PC-9 (cell line): Measurements from ENCODE around the gene LAMA2. TPM values are rescaled to one million over a fixed set of nuclear protein-coding genes. Genes with fewer than 3 reads are reported as not detected.

ENCODE experiments used
- BruUV-seq: library from RNA; stranded (reverse); fragments of 400-500 nt; replicated peaks from 2 replicates; lab custom pipeline; 2021; lab: Mats Ljungman, UMichigan
- CTCF ChIA-PET: fragments of 300-600 bp; sonication (Branson Sonifier 250); formaldehyde crosslinking; loops from one replicate; lab custom pipeline; 2022; ENCODE audit warnings: antibody characterized with exemption; lab: Charles Lee
- POLR2A ChIA-PET: fragments of 300-600 bp; sonication (Branson Sonifier 250); formaldehyde crosslinking; loops from one replicate; lab custom pipeline; 2022; ENCODE audit warnings: antibody characterized with exemption; ENCODE audit not compliant: unreplicated experiment; lab: Charles Lee
- DNase-seq, 2 experiments: peaks; one replicate each; pipeline versions ENCODE4 v3.0.0 to v3.0.0-alpha.2; 2015 to 2022; ENCODE audit warnings: mixed read lengths in 1 of 2
- H2AFZ ChIP-seq: fragments of 200-600 bp; sonication (generic); 2 replicates; pipeline ENCODE4 v1.8.1; 2017; ENCODE audit warnings: antibody characterized with exemption
- H3F3A ChIP-seq: fragments of 200-600 bp; sonication (generic); 2 replicates; pipeline ENCODE4 v1.8.1; 2017; ENCODE audit warnings: antibody characterized with exemption, mild to moderate bottlenecking, low read depth; ENCODE audit not compliant: insufficient read depth
- H3K27ac ChIP-seq: fragments of 200-600 bp; sonication (generic); 2 replicates; pipeline ENCODE4 v1.6.1; 2016; ENCODE audit warnings: mixed run types
- H3K27me3 ChIP-seq: fragments of 200-600 bp; sonication (generic); 2 replicates; pipeline ENCODE4 v1.6.1; 2016; ENCODE audit warnings: low read depth, mixed run types; ENCODE audit not compliant: insufficient read depth
- H3K36me3 ChIP-seq: fragments of 200-600 bp; sonication (generic); 2 replicates; pipeline ENCODE4 v1.6.1; 2016; ENCODE audit warnings: low read depth, mixed run types
- H3K4me1 ChIP-seq: fragments of 200-600 bp; sonication (generic); replicated peaks from 2 replicates; pipeline ENCODE4 v1.6.1; 2016; ENCODE audit warnings: mixed run types; ENCODE audit not compliant: insufficient read depth
- H3K4me2 ChIP-seq: fragments of 200-600 bp; sonication (generic); 2 replicates; pipeline ENCODE4 v1.6.1; 2017; ENCODE audit warnings: mixed run types
- H3K4me3 ChIP-seq: fragments of 200-600 bp; sonication (generic); 2 replicates; pipeline ENCODE4 v1.6.1; 2016; ENCODE audit warnings: mixed run types
- H3K79me2 ChIP-seq: fragments of 200-600 bp; sonication (generic); 2 replicates; pipeline ENCODE4 v1.6.1; 2017; ENCODE audit warnings: low read depth, mixed run types
- H3K9me2 ChIP-seq: fragments of 200-600 bp; sonication (generic); 2 replicates; pipeline ENCODE4 v1.8.1; 2017; ENCODE audit warnings: mild to moderate bottlenecking; ENCODE audit not compliant: insufficient read depth
- H3K9me3 ChIP-seq: fragments of 200-600 bp; sonication (generic); 2 replicates; pipeline ENCODE4 v1.8.1; 2016; ENCODE audit warnings: low read depth; ENCODE audit not compliant: insufficient read depth
- H4K20me1 ChIP-seq: fragments of 200-600 bp; sonication (generic); 2 replicates; pipeline ENCODE4 v1.8.1; 2017; ENCODE audit not compliant: insufficient read depth
- CTCF ChIP-seq: fragments of 200-600 bp; sonication (generic); conservative IDR thresholded peaks from 2 replicates; pipeline ENCODE4 v1.6.1; 2017; ENCODE audit warnings: mixed run types, antibody characterized with exemption, mild to moderate bottlenecking, moderate library complexity
- EZH2 ChIP-seq: fragments of 200-600 bp; sonication (generic); IDR thresholded peaks from 2 replicates; pipeline ENCODE4 v1.8.0; 2017; ENCODE audit warnings: antibody characterized with exemption, low read depth
- intact Hi-C: fragments of 100-400 bp; cut with micrococcal nuclease; formaldehyde crosslinking; loops from one replicate; pipeline ENCODE4 v1.10.0; 2022; ENCODE audit not compliant: unreplicated experiment
- total RNA-seq: library from RNA; stranded (reverse); gene quantifications from 2 replicates; pipeline ENCODE4 v1.2.3, GENCODE V29; 2021

Gene LAMA2
- total RNA-seq, 1 experiment from 2014 or later = 2.8 TPM

GRCh38 chr6:129022011-129022553 is 139.1 kb downstream of the LAMA2 start:
- intact Hi-C loops = no loop called here
- POLR2A ChIA-PET = no interaction called here
- H3K4me1 ChIP-seq = no peaks in the 10 kb centered on the region
- no peaks in the 10 kb centered on the region for H3F3A ChIP-seq
- H4K20me1 ChIP-seq = no peaks in the 10 kb centered on the region
- H2AFZ ChIP-seq = no peak overlapping the region
- no peak for TF ChIP-seq EZH2
- no peak for TF ChIP-seq CTCF
- DNase-seq = no peak
- H3K9me2 ChIP-seq = no peaks in the 10 kb centered on the region; the same call in 1 of the 2 replicates
- no peak overlapping the region for H3K27ac ChIP-seq
- no peaks in the 10 kb centered on the region for H3K27me3 ChIP-seq
- H3K79me2 ChIP-seq = no peaks in the 10 kb centered on the region
- no peaks in the 10 kb centered on the region for H3K9me3 ChIP-seq
- BruUV-seq = no TSS peak
- H3K36me3 ChIP-seq = no peaks in the 10 kb centered on the region
- CTCF ChIA-PET = no interaction called here
- no peak overlapping the region for H3K4me2 ChIP-seq
- no peak overlapping the region for H3K4me3 ChIP-seq

- no TSS peak for BruUV-seq
- no peak for DNase-seq
- Histone ChIP-seq H3K4me1 (no peaks in the 10 kb centered on the region; the same call in 1 of the 2 replicates), H3K9me2 (no peaks in the 10 kb centered on the region; the same call in none of the 2 replicates), H3K4me3 (no peak overlapping the region), H3F3A (no peaks in the 10 kb centered on the region), H4K20me1 (no peaks in the 10 kb centered on the region), H3K27ac (no peak overlapping the region), H3K4me2 (no peak overlapping the region), H3K79me2 (no peaks in the 10 kb centered on the region), H3K36me3 (no peaks in the 10 kb centered on the region), H2AFZ (no peak overlapping the region), H3K27me3 (no peaks in the 10 kb centered on the region), H3K9me3 (no peaks in the 10 kb centered on the region)
- POLR2A ChIA-PET = no interaction called here
- CTCF ChIA-PET = no interaction called here
- TF ChIP-seq CTCF = no peak
- TF ChIP-seq EZH2 = no peak
- intact Hi-C loops = no loop called here
Observed at GRCh38 chr6:129026601-129027000, 143.7 kb downstream of the LAMA2 start.

GRCh38 chr6:129029778-129030177 is 146.8 kb downstream of the LAMA2 start:
- no peaks in the 10 kb centered on the region for H3K9me3 ChIP-seq
- no peaks in the 10 kb centered on the region; the same call in none of the 2 replicates for H3K9me2 ChIP-seq
- ChIA-PET CTCF (no interaction called here), POLR2A (no interaction called here)
- H3K4me2 ChIP-seq = no peak overlapping the region
- intact Hi-C loops = no loop called here
- H3K36me3 ChIP-seq = no peaks in the 10 kb centered on the region
- H3K27me3 ChIP-seq = no peaks in the 10 kb centered on the region
- no peak for TF ChIP-seq EZH2
- TF ChIP-seq CTCF = no peak
- H3F3A ChIP-seq = no peaks in the 10 kb centered on the region
- no peak overlapping the region for H2AFZ ChIP-seq
- DNase-seq = no peak
- no peaks in the 10 kb centered on the region for H3K79me2 ChIP-seq
- H3K4me1 ChIP-seq = no peaks in the 10 kb centered on the region; the same call in 1 of the 2 replicates
- no peaks in the 10 kb centered on the region for H4K20me1 ChIP-seq
- H3K27ac ChIP-seq = no peak overlapping the region
- no TSS peak for BruUV-seq
- H3K4me3 ChIP-seq = no peak overlapping the region
